ENCODE results near the gene SULF2.
A peak's percentile ranks its signal among the peaks of the same experiment; 100 is the strongest.

SULF2 gene

GRCh38 chr20:47648943-47649342 is 136.3 kb downstream of the SULF2 start:
- DNase-seq (ENCODE audit: low read depth, low spot score): peak; percentile 67

GRCh38 chr20:47647994-47648393 is 137.3 kb downstream of the SULF2 start:
- no peak for DNase-seq (ENCODE audit: low read depth, low spot score)

DNA sequence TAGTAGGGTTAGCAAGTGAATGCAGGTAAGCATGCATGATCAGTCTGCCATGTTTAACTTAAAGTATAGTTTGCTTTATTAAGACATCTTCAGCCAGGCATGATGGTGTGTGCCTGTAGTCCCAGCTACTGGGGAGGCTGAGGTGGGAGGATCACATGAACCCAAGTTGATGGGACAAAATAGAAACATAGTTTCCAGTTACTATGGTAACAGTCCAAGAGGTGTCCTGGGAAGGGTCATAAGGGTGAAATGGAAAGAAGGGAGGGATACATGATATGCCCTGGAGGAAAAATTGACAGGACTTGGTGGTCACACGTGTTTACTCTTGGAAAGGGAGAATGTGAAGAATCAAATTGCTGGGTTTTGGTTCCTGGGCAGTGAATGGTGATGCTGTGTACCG is 139.6 kb downstream of the SULF2 start:
- DNase-seq (ENCODE audit: low read depth, low spot score): no peak

DNA sequence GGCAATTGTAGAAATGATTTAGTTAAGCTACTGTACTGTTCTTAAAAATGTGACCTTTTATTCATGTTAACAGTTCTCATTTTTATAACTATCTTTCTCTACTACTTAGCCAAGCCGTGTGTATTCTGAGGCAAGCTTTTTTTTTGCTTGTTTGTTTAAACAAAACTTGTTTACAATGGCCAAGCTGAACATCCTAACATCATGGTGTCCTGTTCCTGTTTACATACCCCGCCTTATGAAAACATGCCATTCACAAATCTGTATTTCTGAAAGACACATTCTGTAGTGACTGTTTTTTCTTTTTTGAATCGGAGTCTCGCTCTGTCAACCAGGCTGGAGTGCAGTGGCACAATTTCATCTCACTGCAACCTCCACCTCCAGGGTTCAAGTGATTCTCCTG is 142.7 kb downstream of the SULF2 start:
- no peak for DNase-seq (ENCODE audit: low read depth, low spot score)

DNA sequence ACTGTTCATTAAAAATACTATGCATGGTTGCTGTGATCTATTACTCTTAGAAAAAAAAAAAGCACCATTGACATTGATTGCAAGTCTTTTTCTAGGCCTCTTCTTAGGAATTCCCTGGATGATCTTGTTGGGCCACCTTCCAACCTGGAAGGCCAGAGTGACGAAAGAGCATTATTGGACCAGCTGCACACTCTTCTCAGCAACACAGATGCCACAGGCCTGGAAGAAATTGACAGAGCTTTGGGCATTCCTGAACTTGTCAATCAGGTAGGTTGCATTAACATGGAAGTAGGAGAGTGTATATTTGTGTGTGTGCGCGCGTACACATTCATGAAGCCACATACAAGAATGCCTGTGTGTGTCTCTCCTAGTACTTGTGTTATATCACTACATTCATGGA is 143.2 kb downstream of the SULF2 start:
- no peak for DNase-seq (ENCODE audit: low read depth, low spot score)

DNA sequence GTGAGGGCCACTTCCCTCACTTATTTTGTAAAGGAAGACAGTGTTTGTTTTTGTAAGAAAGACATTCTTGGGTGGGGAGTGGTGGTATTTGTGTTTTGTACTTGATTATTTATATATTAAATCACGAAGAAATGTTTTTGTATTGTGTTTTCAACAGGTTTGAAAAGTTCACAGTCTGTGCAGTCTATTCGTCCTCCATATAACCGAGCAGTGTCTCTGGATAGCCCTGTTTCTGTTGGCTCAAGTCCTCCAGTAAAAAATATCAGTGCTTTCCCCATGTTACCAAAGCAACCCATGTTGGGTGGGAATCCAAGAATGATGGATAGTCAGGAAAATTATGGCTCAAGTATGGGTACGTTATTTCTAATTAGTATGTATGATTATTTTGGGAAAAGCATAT is 146.4 kb downstream of the SULF2 start:
- no peak for DNase-seq (ENCODE audit: low read depth, low spot score)

GRCh38 chr20:47635256-47635655 is 150.0 kb downstream of the SULF2 start:
- no peak for DNase-seq (ENCODE audit: low read depth, low spot score)

DNA sequence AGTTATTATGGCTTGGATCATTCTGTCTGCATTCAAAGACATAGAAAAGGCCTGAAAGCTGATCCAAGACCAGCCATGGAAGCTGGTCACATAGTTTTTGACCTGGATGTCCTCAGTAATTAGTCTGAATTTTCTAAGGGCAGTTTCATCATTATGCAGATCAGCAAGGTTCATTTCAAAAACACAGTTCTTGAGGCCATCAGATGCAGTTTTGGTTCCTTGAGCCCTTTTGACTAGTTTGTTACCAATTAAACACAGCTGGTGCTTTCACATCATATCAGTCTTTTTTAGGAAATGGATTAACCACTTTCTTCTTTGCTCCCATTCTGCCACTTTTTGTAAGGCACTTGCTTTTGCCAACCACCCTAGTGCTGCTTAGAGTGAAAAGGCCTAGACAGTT is 154.2 kb downstream of the SULF2 start:
- no peak for DNase-seq (ENCODE audit: low read depth, low spot score)

- no peak for DNase-seq (ENCODE audit: low read depth, low spot score)
Observed at GRCh38 chr20:47629907-47630306, 155.4 kb downstream of the SULF2 start.

DNA sequence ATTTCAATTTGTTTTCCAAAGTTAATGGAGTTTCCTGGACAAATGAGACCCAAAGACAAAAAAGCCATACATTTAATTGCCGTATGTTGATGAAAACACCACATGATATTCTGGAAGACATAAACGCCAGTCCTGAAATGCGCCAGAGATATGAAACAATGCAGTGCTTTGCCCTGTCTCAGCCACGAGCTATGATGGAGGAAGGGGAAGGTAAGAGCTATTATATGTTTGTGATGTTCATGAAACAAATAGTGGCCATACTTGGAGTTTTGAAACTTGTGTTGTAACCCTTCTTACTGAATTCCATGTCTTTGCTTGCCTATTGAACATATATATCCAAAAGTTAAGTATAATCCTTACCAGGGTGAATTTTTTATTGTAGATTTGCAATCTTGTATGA is 157.7 kb downstream of the SULF2 start:
- DNase-seq (ENCODE audit: low read depth, low spot score): no peak

DNA sequence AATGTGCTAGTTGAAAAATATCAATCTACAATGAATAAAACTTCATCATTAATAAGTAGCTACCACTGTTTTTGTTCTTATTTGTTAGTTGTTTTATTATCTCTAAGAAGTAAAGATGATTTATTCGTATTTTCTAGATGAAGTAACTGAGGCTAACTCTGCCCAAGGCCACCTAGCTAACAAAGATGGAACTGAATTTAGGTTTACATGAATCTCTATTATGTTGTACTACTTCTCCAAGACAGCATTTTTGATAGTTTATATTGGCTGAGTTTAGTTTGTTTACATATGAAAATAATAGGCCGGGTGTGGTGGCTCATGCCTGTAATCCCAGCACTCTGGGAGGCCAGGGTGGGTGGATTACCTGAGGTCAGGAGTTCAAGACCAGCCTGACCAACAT is 162.1 kb downstream of the SULF2 start:
- no peak for DNase-seq (ENCODE audit: low read depth, low spot score)

GRCh38 chr20:47622118-47622665 is 163.1 kb downstream of the SULF2 start:
- DNase-seq (ENCODE audit: low read depth, low spot score): no peak

DNA sequence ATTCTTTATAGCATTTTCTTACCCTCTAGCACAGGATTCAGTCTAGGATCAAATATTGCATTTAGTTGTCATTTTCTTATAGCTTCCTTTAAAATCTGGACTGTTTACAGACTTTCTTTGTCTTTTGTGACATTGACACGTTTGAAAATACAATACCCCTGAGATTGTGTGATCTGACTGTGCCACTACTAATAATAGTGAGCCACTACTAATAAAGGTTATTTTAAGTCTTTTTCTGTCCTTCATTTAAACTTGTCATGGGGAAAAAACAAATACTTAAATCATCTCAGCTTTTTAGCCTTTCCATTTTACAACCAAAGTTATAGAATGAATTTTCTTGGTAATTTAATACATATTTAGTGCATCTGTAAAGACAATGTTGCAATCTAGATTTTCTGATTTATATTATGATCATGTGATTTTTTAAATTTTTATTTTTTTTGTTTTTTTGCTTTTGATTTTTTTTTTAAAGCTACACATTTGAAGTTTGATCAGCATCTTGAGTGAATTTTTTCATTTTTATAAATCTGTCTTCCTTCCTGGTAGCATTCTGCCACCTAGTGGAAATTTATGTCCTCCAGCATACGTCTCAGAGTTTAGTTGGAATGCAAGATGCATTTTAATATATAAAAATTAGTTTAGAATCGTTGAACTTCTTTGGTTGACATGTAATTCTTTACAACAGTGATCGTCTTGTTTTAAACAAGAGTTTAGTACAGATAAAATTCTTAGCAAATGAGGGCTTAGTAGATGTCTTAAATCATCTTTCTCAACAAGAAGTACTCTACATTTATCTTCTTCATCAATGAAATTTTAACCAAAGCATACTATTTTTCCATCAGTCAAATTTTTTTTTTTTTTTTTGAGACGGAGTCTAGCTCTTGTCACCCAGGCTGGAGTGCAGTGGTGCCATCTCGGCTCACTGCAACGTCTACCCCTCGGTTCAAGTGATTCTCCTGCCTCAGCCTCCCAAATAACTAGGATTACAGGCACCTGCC is 164.2 kb downstream of the SULF2 start:
- DNase-seq (ENCODE audit: low read depth, low spot score): no peak

GRCh38 chr20:47618479-47618878 is 166.8 kb downstream of the SULF2 start:
- DNase-seq (ENCODE audit: low read depth, low spot score): no peak

- DNase-seq (ENCODE audit: low read depth, low spot score): no peak
Observed at GRCh38 chr20:47614703-47615309, 170.5 kb downstream of the SULF2 start.

DNA sequence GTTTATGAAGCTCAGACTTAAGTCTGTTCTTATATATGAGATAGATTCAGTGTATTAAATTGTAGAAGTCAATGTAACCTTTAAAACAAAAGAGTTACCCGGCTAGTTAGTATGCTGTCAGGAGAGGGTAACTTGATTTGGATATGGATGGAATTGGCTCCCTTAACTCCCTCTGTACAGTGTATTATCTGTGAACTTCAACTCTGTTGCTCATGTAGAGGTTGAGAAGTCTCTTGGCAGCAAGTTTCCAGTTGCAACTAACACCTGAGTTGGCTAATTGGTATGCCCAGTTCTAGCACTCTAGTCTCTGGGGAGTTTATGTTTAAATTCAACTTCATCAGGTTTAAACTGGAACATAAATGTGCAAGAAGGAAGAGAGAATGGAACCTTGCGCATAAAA is 172.6 kb downstream of the SULF2 start:
- DNase-seq (ENCODE audit: low read depth, low spot score): no peak

- DNase-seq (ENCODE audit: low read depth, low spot score): no peak
Observed at GRCh38 chr20:47611785-47612184, 173.5 kb downstream of the SULF2 start.

GRCh38 chr20:47610945-47611250 is 174.4 kb downstream of the SULF2 start:
- no peak for DNase-seq (ENCODE audit: low read depth, low spot score)

DNA sequence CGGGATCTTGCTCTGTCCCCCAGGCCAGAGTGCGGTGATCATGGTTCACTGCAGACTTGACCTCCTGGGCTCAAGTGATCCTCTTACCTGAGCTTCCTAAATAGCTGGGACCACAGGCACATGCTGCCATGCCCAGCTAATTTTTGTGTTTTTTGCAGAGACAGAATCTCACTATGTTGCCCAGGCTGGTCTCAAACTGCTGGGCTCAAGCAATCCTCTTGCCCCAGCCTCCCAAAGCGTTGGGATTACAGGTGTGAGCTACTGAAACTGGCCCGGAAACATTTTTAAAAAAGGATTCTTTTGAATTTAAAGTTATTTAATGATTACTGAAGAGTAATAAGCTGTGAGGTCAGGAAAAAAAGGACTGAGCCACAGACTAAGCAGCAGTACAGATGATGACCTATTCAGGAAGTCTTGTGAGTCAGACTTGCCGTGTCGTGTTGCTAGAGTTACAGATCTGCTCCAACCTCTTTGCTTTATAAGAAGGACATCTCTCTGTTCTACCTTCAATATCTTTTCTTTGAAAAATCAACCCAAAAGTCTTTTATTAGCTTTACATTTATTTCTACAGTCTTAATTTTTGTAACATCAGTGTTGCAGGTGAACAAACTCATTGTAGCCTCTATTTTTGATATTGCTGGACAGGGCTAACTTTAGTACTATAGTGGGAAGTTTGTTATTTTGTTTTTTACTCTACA is 174.9 kb downstream of the SULF2 start:
- no peak for DNase-seq (ENCODE audit: low read depth, low spot score)

DNA sequence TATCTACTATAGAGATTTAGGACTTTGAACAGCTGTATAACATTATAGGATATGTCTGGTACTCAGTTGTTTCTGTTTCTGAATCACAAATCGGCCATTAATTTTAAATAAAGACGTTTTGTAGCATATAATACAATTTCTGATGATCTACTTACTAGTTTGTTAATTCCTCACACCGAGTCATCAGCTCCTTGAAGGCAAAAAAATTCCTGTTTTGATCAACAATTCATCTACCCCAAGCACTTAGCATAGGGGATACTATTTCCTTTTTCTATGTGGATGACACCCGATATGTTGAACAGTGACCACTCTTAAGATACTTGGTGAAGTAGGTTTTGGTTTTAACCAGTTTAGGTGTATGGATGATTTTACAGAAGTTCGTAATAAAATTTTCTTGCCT is 176.3 kb downstream of the SULF2 start:
- no peak for DNase-seq (ENCODE audit: low read depth, low spot score)

Data from iPS DF 19.7 (cell line).